Measurements from ENCODE around the gene DMRTB1. TPM values are rescaled to one million over a fixed set of nuclear protein-coding genes. Genes with fewer than 3 reads are reported as not detected.
A peak's percentile ranks its signal among the peaks of the same experiment; 100 is the strongest.

The DMRTB1 gene
- total RNA-seq, 1 experiment from 2014 or later: not detected

- no peak for DNase-seq (ENCODE audit: low spot score)
These were observed 24.0 kb upstream of the DMRTB1 start for GRCh38 chr1:53435151-53435550.

GRCh38 chr1:53438427-53439336 lies 20.5 kb upstream of the DMRTB1 start:
- DNase-seq (ENCODE audit: low spot score): no peak

GRCh38 chr1:53439337-53440207 lies 19.6 kb upstream of the DMRTB1 start:
- no peak for DNase-seq (ENCODE audit: low spot score)

GRCh38 chr1:53440633-53441032 lies 18.6 kb upstream of the DMRTB1 start:
- DNase-seq (ENCODE audit: low spot score): no peak

GRCh38 chr1:53442299-53442698 lies 16.9 kb upstream of the DMRTB1 start:
- peak; percentile 51 for DNase-seq (ENCODE audit: low spot score)

GRCh38 chr1:53446051-53446450 lies 13.1 kb upstream of the DMRTB1 start:
- no peak for DNase-seq (ENCODE audit: low spot score)

GRCh38 chr1:53447413-53447812 lies 11.8 kb upstream of the DMRTB1 start:
- no peak for DNase-seq (ENCODE audit: low spot score)

GRCh38 chr1:53448241-53448841 lies 10.9 kb upstream of the DMRTB1 start:
- DNase-seq (ENCODE audit: low spot score): no peak

- no peak for DNase-seq (ENCODE audit: low spot score)
These were observed 10.2 kb upstream of the DMRTB1 start for GRCh38 chr1:53449021-53449420.

GRCh38 chr1:53449693-53450092 lies 9.5 kb upstream of the DMRTB1 start:
- DNase-seq (ENCODE audit: low spot score): no peak

GRCh38 chr1:53450225-53450624 lies 9.0 kb upstream of the DMRTB1 start:
- DNase-seq (ENCODE audit: low spot score): no peak

- no peak for DNase-seq (ENCODE audit: low spot score)
These were observed 5.2 kb upstream of the DMRTB1 start for GRCh38 chr1:53454019-53454418.

GRCh38 chr1:53455364-53455991 lies 3.7 kb upstream of the DMRTB1 start:
- DNase-seq (ENCODE audit: low spot score): no peak

- no peak for DNase-seq (ENCODE audit: low spot score)
These were observed 565 bp upstream of the DMRTB1 start for GRCh38 chr1:53458634-53459033.

- DNase-seq (ENCODE audit: low spot score): no peak
These were observed 1.0 kb downstream of the DMRTB1 start for GRCh38 chr1:53460211-53460634.

- no peak for DNase-seq (ENCODE audit: low spot score)
These were observed 1.6 kb downstream of the DMRTB1 start for GRCh38 chr1:53460666-53461322.

GRCh38 chr1:53461323-53462044 lies 2.3 kb downstream of the DMRTB1 start:
- no peak for DNase-seq (ENCODE audit: low spot score)

GRCh38 chr1:53462193-53462592 lies 3.0 kb downstream of the DMRTB1 start:
- no peak for DNase-seq (ENCODE audit: low spot score)

- DNase-seq (ENCODE audit: low spot score): no peak
These were observed 3.7 kb downstream of the DMRTB1 start for GRCh38 chr1:53462769-53463501.

Data from H4 (cell line).